H9 (cell line): ENCODE measurements around the gene ARHGAP9. TPM values are rescaled to one million over a fixed set of nuclear protein-coding genes. Genes with fewer than 3 reads are reported as not detected.

Source experiments
- DNase-seq: peaks from one replicate; pipeline ENCODE4 v3.0.0-alpha.2; 2017
- H2AFZ ChIP-seq: one replicate; pipeline ENCODE4 v1.6.1; 2013; ENCODE audit warnings: mild to moderate bottlenecking, low read length, control low read depth, moderate library complexity
- H2AK5ac ChIP-seq: 2 replicates; pipeline ENCODE4 v1.6.1; 2013; ENCODE audit warnings: low read length, control low read depth, mixed read lengths; ENCODE audit not compliant: insufficient read length
- H2BK120ac ChIP-seq: one replicate; pipeline ENCODE4 v1.6.1; 2013; ENCODE audit warnings: low read depth, mild to moderate bottlenecking, low read length, control low read depth, inconsistent platforms; ENCODE audit not compliant: poor library complexity, severe bottlenecking
- H2BK12ac ChIP-seq: 2 replicates; pipeline ENCODE4 v1.6.1; 2013; ENCODE audit warnings: low read length, control low read depth, mixed read lengths, low read depth; ENCODE audit not compliant: insufficient read length
- H2BK15ac ChIP-seq: 2 replicates; pipeline ENCODE4 v1.6.1; 2013; ENCODE audit warnings: low read depth, low read length, control low read depth
- H2BK20ac ChIP-seq: one replicate; pipeline ENCODE4 v1.6.1; 2013; ENCODE audit warnings: low read depth, mild to moderate bottlenecking, low read length, control low read depth, inconsistent platforms; ENCODE audit not compliant: poor library complexity, severe bottlenecking
- H2BK5ac ChIP-seq: 2 replicates; pipeline ENCODE4 v1.6.1; 2013; ENCODE audit warnings: low read length, control low read depth, mixed read lengths; ENCODE audit not compliant: insufficient read length
- H3K14ac ChIP-seq: 2 replicates; pipeline ENCODE4 v1.6.1; 2013; ENCODE audit warnings: low read length, control low read depth; ENCODE audit not compliant: insufficient read depth
- H3K18ac ChIP-seq: 2 replicates; pipeline ENCODE4 v1.6.1; 2013; ENCODE audit warnings: low read depth, mild to moderate bottlenecking, mixed read lengths, low read length, control low read depth; ENCODE audit not compliant: insufficient read length
- H3K23ac ChIP-seq: 2 replicates; pipeline ENCODE4 v1.6.1; 2013; ENCODE audit warnings: low read length, control low read depth, mixed read lengths, low read depth; ENCODE audit not compliant: insufficient read length
- H3K23me2 ChIP-seq: 2 replicates; pipeline ENCODE4 v1.6.1; 2013; ENCODE audit warnings: low read depth, mild to moderate bottlenecking, mixed read lengths, low read length, control low read depth; ENCODE audit not compliant: insufficient read length, poor library complexity, severe bottlenecking
- H3K27ac ChIP-seq: 2 replicates; pipeline ENCODE4 v1.5.1; 2013; ENCODE audit warnings: low read length, control low read depth, mixed read lengths, low read depth; ENCODE audit not compliant: insufficient read length
- H3K27me3 ChIP-seq: 2 replicates; pipeline ENCODE4 v1.6.1; 2013; ENCODE audit warnings: low read length, control low read depth, inconsistent platforms; ENCODE audit not compliant: insufficient read depth
- H3K4ac ChIP-seq: 2 replicates; pipeline ENCODE4 v1.6.1; 2013; ENCODE audit warnings: low read depth, mild to moderate bottlenecking, control low read depth, inconsistent platforms, low read length, moderate library complexity
- H3K4me1 ChIP-seq: 2 replicates; pipeline ENCODE4 v1.6.1; 2013; ENCODE audit warnings: low read length, control low read depth, inconsistent platforms; ENCODE audit not compliant: insufficient read depth
- H3K4me2 ChIP-seq: 2 replicates; pipeline ENCODE4 v1.6.1; 2013; ENCODE audit warnings: low read length, control low read depth, mixed read lengths; ENCODE audit not compliant: insufficient read length, insufficient read depth
- H3K56ac ChIP-seq: 2 replicates; pipeline ENCODE4 v1.6.1; 2013; ENCODE audit warnings: low read depth, mild to moderate bottlenecking, mixed read lengths, low read length, control low read depth; ENCODE audit not compliant: insufficient read length
- H3K79me1 ChIP-seq: 2 replicates; pipeline ENCODE4 v1.6.1; 2013; ENCODE audit warnings: low read depth, mild to moderate bottlenecking, moderate library complexity, low read length, control low read depth, inconsistent platforms; ENCODE audit not compliant: insufficient read depth, poor library complexity, severe bottlenecking
- H3K79me2 ChIP-seq: 2 replicates; pipeline ENCODE4 v1.6.1; 2013; ENCODE audit warnings: low read length, control low read depth, inconsistent platforms; ENCODE audit not compliant: insufficient read depth
- H3K9ac ChIP-seq: 2 replicates; pipeline ENCODE4 v1.6.1; 2013; ENCODE audit warnings: low read length, control low read depth, mixed read lengths; ENCODE audit not compliant: insufficient read length; ENCODE audit errors: extremely low read depth
- H3K9me3 ChIP-seq: one replicate; pipeline ENCODE4 v1.6.1; 2013; ENCODE audit warnings: low read depth, low read length, inconsistent platforms; ENCODE audit not compliant: control insufficient read depth
- H3T11ph ChIP-seq: one replicate; pipeline ENCODE4 v1.6.1; 2013; ENCODE audit warnings: mild to moderate bottlenecking, low read length, control low read depth, inconsistent platforms
- H4K20me1 ChIP-seq: one replicate; pipeline ENCODE4 v1.6.1; 2013; ENCODE audit not compliant: control insufficient read depth, insufficient read length, insufficient read depth
- H4K5ac ChIP-seq: 2 replicates; pipeline ENCODE4 v1.6.1; 2013; ENCODE audit warnings: low read depth, mild to moderate bottlenecking, mixed read lengths, low read length, control low read depth; ENCODE audit not compliant: insufficient read length
- H4K8ac ChIP-seq: replicated peaks from 2 replicates; pipeline ENCODE4 v1.6.1; 2013; ENCODE audit warnings: low read length, control low read depth, mixed read lengths, low read depth; ENCODE audit not compliant: insufficient read length
- H4K91ac ChIP-seq: 2 replicates; pipeline ENCODE4 v1.6.1; 2013; ENCODE audit warnings: low read depth, mild to moderate bottlenecking, moderate library complexity, mixed read lengths, low read length, control low read depth; ENCODE audit not compliant: insufficient read length
- H3K27ac Mint-ChIP-seq, 3 experiments: 2 replicates in 2 of 3; 3 replicates in 1 of 3; pipeline ENCODE4 v1.8.0; 2020 to 2021; ENCODE audit warnings: mixed read lengths in 3 of 3, mild to moderate bottlenecking in 1 of 3, moderate library complexity in 1 of 3
- H3K27me3 Mint-ChIP-seq: 2 replicates; pipeline ENCODE4 v1.8.0; 2021; ENCODE audit warnings: low read depth, mild to moderate bottlenecking, moderate library complexity, mixed read lengths
- H3K36me3 Mint-ChIP-seq, 3 experiments: 2 replicates in 2 of 3; 3 replicates in 1 of 3; pipeline ENCODE4 v1.8.0; 2020 to 2021; ENCODE audit warnings: low read depth in 3 of 3, mixed read lengths in 3 of 3; ENCODE audit not compliant: insufficient read depth in 1 of 3
- H3K4me1 Mint-ChIP-seq, 2 experiments: 2 replicates each; pipeline ENCODE4 v1.8.0; 2020; ENCODE audit warnings: mixed read lengths in 2 of 2
- H3K4me3 Mint-ChIP-seq, 2 experiments: 2 replicates in 1 of 2; 3 replicates in 1 of 2; pipeline ENCODE4 v1.8.0; 2020 to 2021; ENCODE audit warnings: mild to moderate bottlenecking in 2 of 2, mixed read lengths in 2 of 2, moderate library complexity in 1 of 2
- H3K9me3 Mint-ChIP-seq, 2 experiments: 2 replicates in 1 of 2; 3 replicates in 1 of 2; pipeline ENCODE4 v1.8.0; 2020; ENCODE audit warnings: mild to moderate bottlenecking in 2 of 2, mixed read lengths in 2 of 2, moderate library complexity in 1 of 2
- WGBS: extraction: QIAGEN DNeasy Blood & Tissue Kit; methylation state at CpG from one replicate; pipeline ENCODE4 v1.1.7; 2013; ENCODE audit warnings: missing lambda C conversion rate, low lambda C conversion rate, mixed read lengths; ENCODE audit not compliant: insufficient read length; ENCODE audit errors: extremely low coverage; 5-methylcytosine and 5-hydroxymethylcytosine counted together
- long read RNA-seq: library from polyadenylated mRNA; unstranded; transcript quantifications from one replicate; pipeline ENCODE4 v2.0.0, GENCODE V29; 2020
- total RNA-seq: library from RNA; stranded (reverse); gene quantifications from 2 replicates; pipeline ENCODE4 v1.2.1, GENCODE V29; 2021
- TF ChIP-seq, protein P1 (sequence below): fragments of 200-600 bp; sonication (generic); conservative IDR thresholded peaks from 3 replicates; pipeline ENCODE4 v1.8.0; 2021; ENCODE audit warnings: antibody characterized with exemption, mild to moderate bottlenecking

The ARHGAP9 gene
- 3.7 and 4.4 TPM in 2 replicates for total RNA-seq
- long read RNA-seq, partial matches to known transcripts: 1 of 8 reads
- long read RNA-seq, other reads (novel, unspliced or antisense): 7 of 8 reads

DNA sequence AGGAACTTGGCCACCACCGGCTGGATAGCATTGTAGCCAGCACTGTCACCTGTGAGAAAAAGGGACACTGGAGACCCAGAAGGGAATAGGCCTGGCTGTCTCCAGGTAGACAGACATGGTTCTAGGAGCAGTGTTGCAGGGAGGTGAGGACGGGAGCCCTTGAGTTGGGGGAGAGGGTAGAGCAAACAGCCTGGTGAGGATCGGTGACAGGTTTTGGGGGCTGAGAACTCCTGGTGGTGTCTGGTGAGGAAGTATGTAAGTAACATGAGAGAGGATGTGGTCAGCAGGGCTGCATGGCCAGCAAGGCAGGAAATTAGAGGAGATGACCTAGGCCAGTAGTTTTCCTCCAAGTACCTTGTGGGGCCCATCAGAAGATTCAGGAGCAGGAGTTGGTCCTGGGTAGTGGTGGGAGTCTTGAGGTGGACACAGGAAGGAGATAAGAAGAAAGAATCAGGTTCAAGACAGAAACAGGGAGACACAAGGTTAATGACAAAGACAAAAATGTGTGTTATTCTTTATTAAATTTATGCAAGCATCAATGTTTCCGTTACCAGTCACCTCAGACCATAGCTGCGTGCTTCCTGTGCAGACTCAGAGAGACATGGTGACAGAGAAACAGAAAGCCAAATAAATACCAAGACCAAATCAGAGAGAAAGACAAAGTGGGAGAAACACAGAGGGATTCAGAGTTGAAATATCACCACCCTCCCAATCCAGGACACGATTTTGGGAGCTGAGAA is at the start of gene ARHGAP9:
TSS of gene ARHGAP9 (minus strand) at position 491 of the 740 bp plus-strand sequence. CDS start at position 31, 460 bp downstream.
- H3K9ac ChIP-seq: no peak within 1 kb of the TSS
- DNase-seq: no peak
- H2AFZ ChIP-seq: no peak within 1 kb of the TSS
- no peak within 1 kb of the TSS; a peak in 1 of 5 replicates for H3K4me3 Mint-ChIP-seq
- H3K9me3 ChIP-seq: no peaks in the 10 kb centered on the region
- no peaks in the 10 kb centered on the region for H3K79me1 ChIP-seq
- TF ChIP-seq, protein P1, sequence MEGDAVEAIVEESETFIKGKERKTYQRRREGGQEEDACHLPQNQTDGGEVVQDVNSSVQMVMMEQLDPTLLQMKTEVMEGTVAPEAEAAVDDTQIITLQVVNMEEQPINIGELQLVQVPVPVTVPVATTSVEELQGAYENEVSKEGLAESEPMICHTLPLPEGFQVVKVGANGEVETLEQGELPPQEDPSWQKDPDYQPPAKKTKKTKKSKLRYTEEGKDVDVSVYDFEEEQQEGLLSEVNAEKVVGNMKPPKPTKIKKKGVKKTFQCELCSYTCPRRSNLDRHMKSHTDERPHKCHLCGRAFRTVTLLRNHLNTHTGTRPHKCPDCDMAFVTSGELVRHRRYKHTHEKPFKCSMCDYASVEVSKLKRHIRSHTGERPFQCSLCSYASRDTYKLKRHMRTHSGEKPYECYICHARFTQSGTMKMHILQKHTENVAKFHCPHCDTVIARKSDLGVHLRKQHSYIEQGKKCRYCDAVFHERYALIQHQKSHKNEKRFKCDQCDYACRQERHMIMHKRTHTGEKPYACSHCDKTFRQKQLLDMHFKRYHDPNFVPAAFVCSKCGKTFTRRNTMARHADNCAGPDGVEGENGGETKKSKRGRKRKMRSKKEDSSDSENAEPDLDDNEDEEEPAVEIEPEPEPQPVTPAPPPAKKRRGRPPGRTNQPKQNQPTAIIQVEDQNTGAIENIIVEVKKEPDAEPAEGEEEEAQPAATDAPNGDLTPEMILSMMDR: no peak
- no CpG with 5 or more reads among the region's 6 CpGs for WGBS
- H3T11ph ChIP-seq: no peak within 1 kb of the TSS
- peaks cover 3% of the 10 kb centered on the region for H4K20me1 ChIP-seq
- no peak within 1 kb of the TSS for H3K27ac ChIP-seq
- H3K56ac ChIP-seq: no peak within 1 kb of the TSS
- H2BK12ac ChIP-seq: no peak within 1 kb of the TSS
- peaks cover 3% of the 10 kb centered on the region; the same call in 1 of the 2 replicates for H3K4me1 ChIP-seq
- no peaks in the 10 kb centered on the region; a peak in 2 of 7 replicates for H3K36me3 Mint-ChIP-seq
- H3K27me3 Mint-ChIP-seq: peaks cover 55% of the 10 kb centered on the region
- H2AK5ac ChIP-seq: no peak within 1 kb of the TSS
- H2BK20ac ChIP-seq: no peak within 1 kb of the TSS
- no peak within 1 kb of the TSS for H2BK5ac ChIP-seq
- peaks cover 24% of the 10 kb centered on the region for H3K27me3 ChIP-seq
- H2BK15ac ChIP-seq: no peak within 1 kb of the TSS
- no peak within 1 kb of the TSS for H4K91ac ChIP-seq
- no peak within 1 kb of the TSS for H3K23ac ChIP-seq
- no peak within 1 kb of the TSS for H3K14ac ChIP-seq
- H3K18ac ChIP-seq: no peak within 1 kb of the TSS
- H3K9me3 Mint-ChIP-seq: no peaks in the 10 kb centered on the region
- H3K4ac ChIP-seq: no peak within 1 kb of the TSS
- no peak within 1 kb of the TSS for H4K5ac ChIP-seq
- peaks cover 15% of the 10 kb centered on the region for H3K23me2 ChIP-seq
- H3K27ac Mint-ChIP-seq: no peak within 1 kb of the TSS
- H3K4me2 ChIP-seq: no peak within 1 kb of the TSS
- H2BK120ac ChIP-seq: no peak within 1 kb of the TSS
- no peaks in the 10 kb centered on the region for H3K79me2 ChIP-seq
- peaks cover 33 to 34% of the 10 kb centered on the region in 2 experiments for H3K4me1 Mint-ChIP-seq
- H4K8ac ChIP-seq: no peak within 1 kb of the TSS
